HL-60/S4 treated with retinoic acid at 250 ng/mL for 4 days and 3 days (cell line): Measurements from ENCODE around the gene HOXA13.

Source experiments
- in situ Hi-C: fragments of 300-500 bp; cut with MboI; formaldehyde crosslinking; loops from 2 replicates; pipeline ENCODE4 v1.7.0; 2022; ENCODE audit warnings: low sequenced_read_pairs

The HOXA13 gene

GRCh38 chr7:27199849-27200760 lies at the start of gene HOXA13:
Gene HOXA13 (minus strand): TSS chr7:27200091. CDS start chr7:27200077, 14 bp downstream.
- in situ Hi-C loops: loop anchor here (25.0 kb wide), 3 partner anchors 362 to 1313 kb away; no protein-coding TSS in a partner anchor

GRCh38 chr7:27248911-27249723 lies 49.2 kb upstream of the HOXA13 start:
- in situ Hi-C loops: no loop called here

- in situ Hi-C loops: no loop called here
Observed at GRCh38 chr7:27248427-27248806, 48.5 kb upstream of the HOXA13 start.

- in situ Hi-C loops: no loop called here
Observed at GRCh38 chr7:27247452-27248426, 47.8 kb upstream of the HOXA13 start.

- in situ Hi-C loops: no loop called here
Observed at GRCh38 chr7:27247000-27247399, 47.1 kb upstream of the HOXA13 start.

GRCh38 chr7:27245798-27246691 lies 46.2 kb upstream of the HOXA13 start:
- in situ Hi-C loops: no loop called here

GRCh38 chr7:27245124-27245797 lies 45.4 kb upstream of the HOXA13 start:
- in situ Hi-C loops: no loop called here

GRCh38 chr7:27244488-27245123 lies 44.7 kb upstream of the HOXA13 start:
- in situ Hi-C loops: no loop called here

GRCh38 chr7:27243340-27244163 lies 43.7 kb upstream of the HOXA13 start:
- in situ Hi-C loops: no loop called here

- in situ Hi-C loops: no loop called here
Observed at GRCh38 chr7:27242555-27243339, 42.9 kb upstream of the HOXA13 start, which contains the start of gene EVX1. Gene EVX1 (plus strand): TSS chr7:27242802. CDS start chr7:27243031, 229 bp downstream.

- in situ Hi-C loops: no loop called here
Observed at GRCh38 chr7:27242154-27242553, 42.3 kb upstream of the HOXA13 start.

GRCh38 chr7:27241189-27242056 lies 41.5 kb upstream of the HOXA13 start:
- in situ Hi-C loops: no loop called here

- in situ Hi-C loops: no loop called here
Observed at GRCh38 chr7:27240015-27240731, 40.3 kb upstream of the HOXA13 start.

- in situ Hi-C loops: no loop called here
Observed at GRCh38 chr7:27239387-27240014, 39.6 kb upstream of the HOXA13 start.

- in situ Hi-C loops: no loop called here
Observed at GRCh38 chr7:27238979-27239386, 39.1 kb upstream of the HOXA13 start.
